GM12878 (cell line): ENCODE results near the gene OR52N2.

Experiments used
- ATF3 ChIP-seq: IDR thresholded peaks from 2 replicates; pipeline ENCODE4 v1.6.1; 2011; ENCODE audit warnings: low read depth, mild to moderate bottlenecking, low read length, moderate library complexity, borderline replicate concordance; ENCODE audit errors: extremely low read depth
- CTCF ChIP-seq, 3 experiments: IDR thresholded peaks in 2 of 3; conservative IDR thresholded peaks in 1 of 3; 2 replicates each; pipeline ENCODE4 v1.5.1; 2011; ENCODE audit warnings: low read depth in 3 of 3, low read length in 3 of 3, mild to moderate bottlenecking in 3 of 3, control low read depth in 2 of 3, moderate library complexity in 2 of 3, inconsistent platforms in 1 of 3, mixed read lengths in 1 of 3; ENCODE audit not compliant: control insufficient read depth in 2 of 3, insufficient read depth in 1 of 3; ENCODE audit errors: extremely low read depth in 1 of 3
- EP300 ChIP-seq, 2 experiments: fragments of 150-350 bp in 1 of 2; IDR thresholded peaks; 2 replicates each; pipeline ENCODE4 v1.6.1; 2011 to 2012; ENCODE audit warnings: low read depth in 2 of 2, low read length in 2 of 2, borderline replicate concordance in 1 of 2, improper control_type of control experiment in 1 of 2, inconsistent platforms in 1 of 2; ENCODE audit not compliant: control insufficient read depth in 1 of 2
- EZH2 ChIP-seq: IDR thresholded peaks from 2 replicates; pipeline ENCODE4 v1.6.1; 2012; ENCODE audit warnings: low read depth, mild to moderate bottlenecking, control low read depth, inconsistent platforms, low read length, borderline replicate concordance; ENCODE audit not compliant: control insufficient read depth
- HDAC6 ChIP-seq: fragments of 200-600 bp; sonication (generic); IDR thresholded peaks from one replicate; pipeline ENCODE4 v1.8.0; 2017; ENCODE audit warnings: antibody characterized with exemption; ENCODE audit not compliant: unreplicated experiment
- MYC ChIP-seq: IDR thresholded peaks from 2 replicates; pipeline ENCODE4 v1.6.1; 2011; ENCODE audit warnings: mild to moderate bottlenecking, low read length, moderate library complexity, inconsistent platforms; ENCODE audit not compliant: insufficient read depth, insufficient replicate concordance, insufficient read length, severe bottlenecking
- NR2F1 ChIP-seq: fragments of 450-650 bp; conservative IDR thresholded peaks from 2 replicates; pipeline ENCODE4 v1.6.1; 2017; ENCODE audit warnings: mild to moderate bottlenecking
- RFX5 ChIP-seq: IDR thresholded peaks from 2 replicates; pipeline ENCODE4 v1.6.1; 2011; ENCODE audit warnings: low read depth, low read length, improper control_type of control experiment
- SMC3 ChIP-seq: IDR thresholded peaks from 2 replicates; pipeline ENCODE4 v1.6.1; 2011; ENCODE audit warnings: low read length, improper control_type of control experiment, borderline replicate concordance
- SP1 ChIP-seq: IDR thresholded peaks from one replicate; pipeline ENCODE4 v1.6.1; 2011; ENCODE audit warnings: low read depth, low read length
- SRF ChIP-seq, 2 experiments: IDR thresholded peaks; 2 replicates each; pipeline ENCODE4 v1.6.1; 2011; ENCODE audit warnings: low read depth in 2 of 2, low read length in 2 of 2, mild to moderate bottlenecking in 1 of 2, moderate library complexity in 1 of 2
- TCF12 ChIP-seq: IDR thresholded peaks from 2 replicates; pipeline ENCODE4 v1.6.1; 2011; ENCODE audit warnings: low read depth, mild to moderate bottlenecking, low read length
- TF ChIP-seq, protein P1 (sequence below): IDR thresholded peaks from 2 replicates; pipeline ENCODE4 v1.6.1; 2012; ENCODE audit warnings: mild to moderate bottlenecking, low read depth, low read length

DNA sequence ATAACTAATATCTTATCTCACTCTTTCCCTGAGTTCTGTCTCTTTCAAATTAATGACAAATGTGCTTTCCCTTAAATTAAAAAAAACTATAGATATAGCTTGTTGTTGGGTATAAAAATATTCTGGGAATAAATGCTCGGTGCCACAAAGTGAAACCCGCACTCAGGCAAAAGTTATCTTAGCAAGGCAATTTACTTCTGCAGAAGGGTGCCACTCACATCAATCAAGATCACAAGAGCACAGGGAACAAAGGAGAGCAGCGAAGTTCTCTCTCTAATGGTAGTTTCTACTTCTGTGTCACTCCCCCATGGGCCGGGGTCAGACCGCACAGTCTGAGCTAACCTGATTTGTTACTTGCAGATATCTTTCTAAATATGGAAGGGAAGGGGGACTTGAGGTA lies 4.7 kb upstream of the OR52N2 start:
- TF ChIP-seq SRF (IDR thresholded peaks at IDR 0.05; ENCODE audit: low read depth in 2 of 2, low read length in 2 of 2) (no peak), CTCF (IDR thresholded peaks at IDR 0.05 in 2 of 3, conservative IDR thresholded peaks at IDR 0.05 in 1 of 3; ENCODE audit: control insufficient read depth in 2 of 3, extremely low read depth in 1 of 3, insufficient read depth in 1 of 3, low read depth in 3 of 3, low read length in 3 of 3) (no peak), HDAC6 (no peak), NR2F1 (no peak), SP1 (no peak), EZH2 (no peak), ATF3 (no peak), SMC3 (no peak), TCF12 (no peak), MYC (no peak), EP300 (IDR thresholded peaks at IDR 0.05; ENCODE audit: borderline replicate concordance in 1 of 2, control insufficient read depth in 1 of 2, low read depth in 2 of 2, low read length in 2 of 2) (no peak), RFX5 (no peak)
- TF ChIP-seq, protein P1, sequence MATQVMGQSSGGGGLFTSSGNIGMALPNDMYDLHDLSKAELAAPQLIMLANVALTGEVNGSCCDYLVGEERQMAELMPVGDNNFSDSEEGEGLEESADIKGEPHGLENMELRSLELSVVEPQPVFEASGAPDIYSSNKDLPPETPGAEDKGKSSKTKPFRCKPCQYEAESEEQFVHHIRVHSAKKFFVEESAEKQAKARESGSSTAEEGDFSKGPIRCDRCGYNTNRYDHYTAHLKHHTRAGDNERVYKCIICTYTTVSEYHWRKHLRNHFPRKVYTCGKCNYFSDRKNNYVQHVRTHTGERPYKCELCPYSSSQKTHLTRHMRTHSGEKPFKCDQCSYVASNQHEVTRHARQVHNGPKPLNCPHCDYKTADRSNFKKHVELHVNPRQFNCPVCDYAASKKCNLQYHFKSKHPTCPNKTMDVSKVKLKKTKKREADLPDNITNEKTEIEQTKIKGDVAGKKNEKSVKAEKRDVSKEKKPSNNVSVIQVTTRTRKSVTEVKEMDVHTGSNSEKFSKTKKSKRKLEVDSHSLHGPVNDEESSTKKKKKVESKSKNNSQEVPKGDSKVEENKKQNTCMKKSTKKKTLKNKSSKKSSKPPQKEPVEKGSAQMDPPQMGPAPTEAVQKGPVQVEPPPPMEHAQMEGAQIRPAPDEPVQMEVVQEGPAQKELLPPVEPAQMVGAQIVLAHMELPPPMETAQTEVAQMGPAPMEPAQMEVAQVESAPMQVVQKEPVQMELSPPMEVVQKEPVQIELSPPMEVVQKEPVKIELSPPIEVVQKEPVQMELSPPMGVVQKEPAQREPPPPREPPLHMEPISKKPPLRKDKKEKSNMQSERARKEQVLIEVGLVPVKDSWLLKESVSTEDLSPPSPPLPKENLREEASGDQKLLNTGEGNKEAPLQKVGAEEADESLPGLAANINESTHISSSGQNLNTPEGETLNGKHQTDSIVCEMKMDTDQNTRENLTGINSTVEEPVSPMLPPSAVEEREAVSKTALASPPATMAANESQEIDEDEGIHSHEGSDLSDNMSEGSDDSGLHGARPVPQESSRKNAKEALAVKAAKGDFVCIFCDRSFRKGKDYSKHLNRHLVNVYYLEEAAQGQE = no peak
